OCI-LY3 (cell line): ENCODE data around the gene CEP350.

ENCODE experiments used
- H2AFZ ChIP-seq: fragments of 200-600, 300-600 bp; shearing (Covaris generic); 2 replicates; pipeline ENCODE4 v1.6.0; 2014; ENCODE audit warnings: antibody characterized with exemption, low read depth, low read length
- H3K27ac ChIP-seq: fragments of 200-600, 300-600 bp; sonication (generic); 2 replicates; pipeline ENCODE4 v1.5.1; 2014; ENCODE audit warnings: mild to moderate bottlenecking, low read length, moderate library complexity, mixed read lengths
- H3K27me3 ChIP-seq: fragments of 200-600, 300-600 bp; sonication (generic); 2 replicates; pipeline ENCODE4 v1.6.1; 2014; ENCODE audit warnings: low read depth, low read length, mixed read lengths
- H3K36me3 ChIP-seq: fragments of 200-600, 300-600 bp; sonication (generic); replicated peaks from 2 replicates; pipeline ENCODE3; 2014; ENCODE audit warnings: low read depth, low read length, mixed read lengths
- H3K4me1 ChIP-seq: fragments of 300-600, 200-600 bp; sonication (generic); 2 replicates; pipeline ENCODE4 v1.6.1; 2014; ENCODE audit warnings: low read length, mixed read lengths
- H3K4me2 ChIP-seq: fragments of 200-600, 300-600 bp; sonication (generic); 2 replicates; pipeline ENCODE4 v1.6.1; 2014; ENCODE audit warnings: low read length, mixed read lengths
- H3K4me3 ChIP-seq: fragments of 300-600, 200-600 bp; sonication (generic); 2 replicates; pipeline ENCODE4 v1.5.1; 2014; ENCODE audit warnings: antibody characterized with exemption, mild to moderate bottlenecking, low read length, moderate library complexity
- H3K79me2 ChIP-seq: fragments of 300-600, 200-600 bp; shearing (Covaris generic); 2 replicates; pipeline ENCODE4 v1.6.1; 2014; ENCODE audit warnings: mild to moderate bottlenecking, low read length, mixed read lengths
- H3K9ac ChIP-seq: fragments of 300-600, 200-600 bp; shearing (Covaris generic); 2 replicates; pipeline ENCODE4 v1.6.0; 2014; ENCODE audit warnings: mild to moderate bottlenecking, low read length, moderate library complexity
- H3K9me3 ChIP-seq: fragments of 200-600, 300-600 bp; shearing (Covaris generic); 2 replicates; pipeline ENCODE4 v1.6.1; 2014; ENCODE audit warnings: low read length, mixed read lengths; ENCODE audit not compliant: insufficient read depth
- H4K20me1 ChIP-seq: fragments of 200-600, 300-600 bp; sonication (generic); 2 replicates; pipeline ENCODE4 v1.6.1; 2016; ENCODE audit warnings: low read length, mixed read lengths; ENCODE audit not compliant: insufficient read depth
- CTCF ChIP-seq: fragments of 200-600, 300-600 bp; sonication (generic); IDR thresholded peaks from 2 replicates; pipeline ENCODE4 v1.5.1; 2014; ENCODE audit warnings: antibody characterized with exemption, low read length, low read depth
- EZH2phosphoT487 ChIP-seq: fragments of 200-600 bp; shearing (Covaris generic); IDR thresholded peaks from 2 replicates; pipeline ENCODE4 v1.6.1; 2018; ENCODE audit warnings: antibody characterized with exemption, mixed run types, low read depth

Gene CEP350

GRCh38 chr1:180027949-180028445 is 73.4 kb downstream of the CEP350 start:
- H3K79me2 ChIP-seq, result no peaks in the 10 kb centered on the region
- no peak overlapping the region for H3K9ac ChIP-seq
- no peak overlapping the region for H2AFZ ChIP-seq
- TF ChIP-seq CTCF, result no peak
- TF ChIP-seq EZH2phosphoT487, result no peak
- peaks cover 21% of the 10 kb centered on the region for H3K36me3 ChIP-seq
- no peak overlapping the region for H3K4me2 ChIP-seq
- no peak overlapping the region for H3K27ac ChIP-seq
- no peaks in the 10 kb centered on the region for H3K27me3 ChIP-seq
- H4K20me1 ChIP-seq, result no peaks in the 10 kb centered on the region
- H3K4me1 ChIP-seq, result no peaks in the 10 kb centered on the region
- no peak overlapping the region for H3K4me3 ChIP-seq
- no peaks in the 10 kb centered on the region for H3K9me3 ChIP-seq

DNA sequence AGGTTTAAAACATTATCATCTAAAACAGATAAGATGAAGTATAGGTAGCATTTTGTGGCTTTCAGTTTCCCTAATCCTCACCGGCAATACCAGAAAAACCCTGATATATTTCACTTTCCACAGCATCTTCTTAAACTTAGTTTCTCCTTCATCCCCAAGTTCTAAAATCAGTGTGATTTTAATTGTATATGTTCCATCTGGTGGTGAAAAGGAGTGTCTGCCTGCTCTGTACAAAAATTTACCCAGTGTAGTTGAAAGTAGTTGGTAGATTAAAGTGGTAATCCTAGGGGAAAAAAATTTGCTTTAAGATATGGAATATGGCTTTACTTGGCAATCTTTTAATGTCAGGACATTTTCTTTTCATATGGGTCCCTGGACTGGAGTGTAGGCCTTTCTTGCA is 74.3 kb downstream of the CEP350 start:
- Histone ChIP-seq H2AFZ (no peak overlapping the region), H4K20me1 (no peaks in the 10 kb centered on the region), H3K4me2 (no peak overlapping the region), H3K27me3 (no peaks in the 10 kb centered on the region), H3K9me3 (no peaks in the 10 kb centered on the region), H3K4me3 (no peak overlapping the region), H3K27ac (no peak overlapping the region), H3K79me2 (no peaks in the 10 kb centered on the region), H3K36me3 (peaks cover 19% of the 10 kb centered on the region), H3K4me1 (no peaks in the 10 kb centered on the region), H3K9ac (no peak overlapping the region)
- TF ChIP-seq EZH2phosphoT487 (no peak), CTCF (peak; percentile 51)

DNA sequence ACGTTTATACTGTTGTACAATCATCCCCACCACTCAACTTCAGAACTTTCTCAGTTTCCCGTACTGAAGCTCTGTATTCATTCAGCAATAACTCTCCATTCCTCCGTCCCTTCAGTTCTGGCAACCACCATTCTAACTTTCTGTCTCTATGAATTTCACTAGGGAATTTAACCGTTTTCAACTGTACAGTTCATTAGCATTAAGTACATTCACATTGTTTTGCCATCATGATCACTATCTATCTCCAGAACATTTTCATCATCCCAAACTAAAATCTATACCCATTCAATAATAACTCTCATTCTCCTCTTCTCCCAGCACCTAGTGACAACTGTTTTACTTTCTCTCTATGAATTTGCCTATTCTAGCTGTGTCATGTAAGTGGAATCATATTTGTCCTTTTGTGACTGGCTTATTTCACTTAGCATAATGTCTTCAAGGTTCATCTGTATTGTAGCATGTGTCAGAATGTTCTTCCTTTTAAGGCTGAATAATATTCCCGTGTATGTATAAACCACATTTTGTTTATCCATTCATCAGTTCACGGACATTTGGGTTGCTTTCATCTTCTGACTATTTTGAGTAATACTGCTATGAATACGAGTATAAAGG is 75.0 kb downstream of the CEP350 start:
- Histone ChIP-seq H3K36me3 (peaks cover 26% of the 10 kb centered on the region), H3K4me3 (no peak overlapping the region), H3K9me3 (no peaks in the 10 kb centered on the region), H4K20me1 (no peaks in the 10 kb centered on the region), H3K9ac (no peak overlapping the region), H3K4me1 (no peaks in the 10 kb centered on the region), H3K79me2 (no peaks in the 10 kb centered on the region), H3K27me3 (no peaks in the 10 kb centered on the region), H3K4me2 (no peak overlapping the region), H2AFZ (no peak overlapping the region), H3K27ac (no peak overlapping the region)
- TF ChIP-seq EZH2phosphoT487 (no peak), CTCF (no peak)

DNA sequence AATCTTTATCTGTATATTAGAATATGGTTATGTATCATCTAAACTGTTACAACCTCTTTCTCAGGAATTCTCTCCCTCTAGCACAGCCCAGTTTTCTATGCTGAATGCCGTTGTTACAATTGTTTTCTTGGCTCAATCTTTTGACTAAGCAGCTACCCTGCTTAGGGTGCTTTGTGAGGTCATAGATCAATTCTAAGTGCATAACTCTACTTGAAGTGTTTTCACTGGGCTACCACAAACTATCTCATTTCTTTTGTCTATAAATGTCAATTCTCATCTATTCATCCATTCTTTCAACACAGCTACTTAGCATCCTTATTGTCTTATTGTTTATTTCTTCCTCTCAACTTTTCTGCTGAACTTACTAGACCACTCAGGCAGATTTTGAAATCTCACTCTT is 77.1 kb downstream of the CEP350 start:
- H3K4me1 ChIP-seq, result no peaks in the 10 kb centered on the region
- H3K9me3 ChIP-seq, result no peaks in the 10 kb centered on the region
- H2AFZ ChIP-seq, result no peak overlapping the region
- no peak overlapping the region for H3K4me2 ChIP-seq
- no peak overlapping the region for H3K4me3 ChIP-seq
- TF ChIP-seq CTCF (no peak), EZH2phosphoT487 (no peak)
- H3K27me3 ChIP-seq, result no peaks in the 10 kb centered on the region
- H3K36me3 ChIP-seq, result peaks cover 26% of the 10 kb centered on the region
- no peak overlapping the region for H3K9ac ChIP-seq
- H4K20me1 ChIP-seq, result no peaks in the 10 kb centered on the region
- no peaks in the 10 kb centered on the region for H3K79me2 ChIP-seq
- H3K27ac ChIP-seq, result no peak overlapping the region
